WTC11 (cell line): Measurements from ENCODE around the gene COL27A1.

ENCODE experiments used
- CBFB ChIP-seq: sonication (generic); formaldehyde crosslinking; IDR thresholded peaks from 2 replicates; pipeline ENCODE4 v1.8.1; 2022; ENCODE audit warnings: mild to moderate bottlenecking, low read depth, missing genetic modification reagents
- CREB1 ChIP-seq: sonication (generic); formaldehyde crosslinking; IDR thresholded peaks from 2 replicates; pipeline ENCODE4 v1.8.0; 2023; ENCODE audit warnings: mild to moderate bottlenecking, missing genetic modification reagents
- CREM ChIP-seq: sonication (generic); formaldehyde crosslinking; IDR thresholded peaks from 2 replicates; pipeline ENCODE4 v1.8.1; 2022; ENCODE audit warnings: mild to moderate bottlenecking, missing genetic modification reagents, moderate library complexity
- ESRRA ChIP-seq: sonication (generic); formaldehyde crosslinking; IDR thresholded peaks from 2 replicates; pipeline ENCODE4 v1.8.1; 2022; ENCODE audit warnings: mild to moderate bottlenecking, missing genetic modification reagents, borderline replicate concordance
- MLX ChIP-seq: sonication (generic); formaldehyde crosslinking; IDR thresholded peaks from 2 replicates; pipeline ENCODE4 v1.8.1; 2023; ENCODE audit warnings: mild to moderate bottlenecking, missing genetic modification reagents, moderate library complexity
- MXD4 ChIP-seq: fragments of 250-450 bp; sonication (Bioruptor Pico); IDR thresholded peaks from 2 replicates; pipeline ENCODE4 v1.8.0; 2021; ENCODE audit warnings: mild to moderate bottlenecking, moderate library complexity, borderline replicate concordance
- SP1 ChIP-seq: sonication (generic); formaldehyde crosslinking; conservative IDR thresholded peaks from 2 replicates; pipeline ENCODE4 v1.8.1; 2022; ENCODE audit warnings: missing genetic modification reagents
- ZNF671 ChIP-seq: fragments of 250-450 bp; sonication (Bioruptor Pico); IDR thresholded peaks from 2 replicates; pipeline ENCODE4 v1.8.0; 2021; ENCODE audit warnings: mild to moderate bottlenecking
- TF ChIP-seq, protein P1 (sequence below): fragments of 200-600 bp; IDR thresholded peaks from 2 replicates; pipeline ENCODE4 v1.8.0; 2022; ENCODE audit warnings: antibody characterized with exemption

DNA sequence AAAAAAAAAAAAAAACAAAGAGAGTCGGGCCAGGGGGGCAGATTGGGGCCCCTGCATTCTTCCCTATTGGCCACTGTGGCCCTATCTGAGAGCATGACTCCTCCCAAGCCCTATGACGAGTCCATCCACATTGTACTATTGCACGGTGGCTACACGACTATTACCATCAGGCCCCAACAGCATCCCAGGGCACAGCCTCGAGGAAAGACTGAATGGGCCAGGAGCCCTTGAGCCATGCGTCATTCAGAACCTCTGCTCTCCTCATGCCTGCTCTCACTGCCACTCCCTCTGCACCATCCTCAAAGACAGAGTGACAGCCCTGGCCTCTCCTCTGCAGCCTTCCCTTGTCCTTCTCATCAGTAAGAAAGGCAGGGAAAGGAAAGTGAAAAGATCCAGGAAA, 147.4 kb downstream of the COL27A1 start:
- TF ChIP-seq, protein P1, sequence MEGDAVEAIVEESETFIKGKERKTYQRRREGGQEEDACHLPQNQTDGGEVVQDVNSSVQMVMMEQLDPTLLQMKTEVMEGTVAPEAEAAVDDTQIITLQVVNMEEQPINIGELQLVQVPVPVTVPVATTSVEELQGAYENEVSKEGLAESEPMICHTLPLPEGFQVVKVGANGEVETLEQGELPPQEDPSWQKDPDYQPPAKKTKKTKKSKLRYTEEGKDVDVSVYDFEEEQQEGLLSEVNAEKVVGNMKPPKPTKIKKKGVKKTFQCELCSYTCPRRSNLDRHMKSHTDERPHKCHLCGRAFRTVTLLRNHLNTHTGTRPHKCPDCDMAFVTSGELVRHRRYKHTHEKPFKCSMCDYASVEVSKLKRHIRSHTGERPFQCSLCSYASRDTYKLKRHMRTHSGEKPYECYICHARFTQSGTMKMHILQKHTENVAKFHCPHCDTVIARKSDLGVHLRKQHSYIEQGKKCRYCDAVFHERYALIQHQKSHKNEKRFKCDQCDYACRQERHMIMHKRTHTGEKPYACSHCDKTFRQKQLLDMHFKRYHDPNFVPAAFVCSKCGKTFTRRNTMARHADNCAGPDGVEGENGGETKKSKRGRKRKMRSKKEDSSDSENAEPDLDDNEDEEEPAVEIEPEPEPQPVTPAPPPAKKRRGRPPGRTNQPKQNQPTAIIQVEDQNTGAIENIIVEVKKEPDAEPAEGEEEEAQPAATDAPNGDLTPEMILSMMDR: no peak
- TF ChIP-seq MXD4 (CRISPR knock-in tag): no peak
- no peak for TF ChIP-seq CREB1
- TF ChIP-seq CREM (CRISPR knock-in tag): no peak
- no peak for TF ChIP-seq CBFB
- TF ChIP-seq ZNF671 (CRISPR knock-in tag): no peak
- no peak for TF ChIP-seq MLX (CRISPR knock-in tag)
- no peak for TF ChIP-seq ESRRA (CRISPR knock-in tag)
- no peak for TF ChIP-seq SP1 (CRISPR knock-in tag)
